ENCODE data around the gene SHISA6. TPM values are rescaled to one million over a fixed set of nuclear protein-coding genes. Genes with fewer than 3 reads are reported as not detected.

SHISA6 gene
- total RNA-seq, 1 experiment from 2014 or later: 2.9 TPM

- no peak for TF ChIP-seq CTCF (conservative IDR thresholded peaks at IDR 0.05)
- Histone ChIP-seq H2AFZ (ENCODE audit: low read length) (no peak overlapping the region), H3K9ac (ENCODE audit: extremely low read depth, insufficient read length, low read length) (no peak overlapping the region), H3K79me1 (ENCODE audit: insufficient read depth, low read depth, low read length, poor library complexity, severe bottlenecking) (no peaks in the 10 kb centered on the region), H3K4ac (ENCODE audit: low read depth, low read length) (no peak overlapping the region), H3K9me3 (ENCODE audit: control insufficient read depth, low read depth, low read length) (no peaks in the 10 kb centered on the region), H4K91ac (ENCODE audit: insufficient read length, low read depth, low read length) (no peak overlapping the region), H2BK120ac (ENCODE audit: low read depth, low read length, poor library complexity, severe bottlenecking) (no peak overlapping the region), H3K4me1 (ENCODE audit: insufficient read depth, low read length) (no peaks in the 10 kb centered on the region), H3K14ac (ENCODE audit: insufficient read depth, low read length) (no peak overlapping the region), H3K27me3 (ENCODE audit: insufficient read depth, low read length) (no peaks in the 10 kb centered on the region), H4K20me1 (ENCODE audit: control insufficient read depth, insufficient read depth, insufficient read length) (no peaks in the 10 kb centered on the region), H3T11ph (ENCODE audit: low read length) (no peak overlapping the region), H3K23ac (ENCODE audit: insufficient read length, low read depth, low read length) (no peak overlapping the region), H3K23me2 (ENCODE audit: insufficient read length, low read depth, low read length, poor library complexity, severe bottlenecking) (no peaks in the 10 kb centered on the region), H2AK5ac (ENCODE audit: insufficient read length, low read length) (no peak overlapping the region), H3K27ac (ENCODE audit: insufficient read length, low read depth, low read length) (no peak overlapping the region), H3K4me2 (ENCODE audit: insufficient read depth, insufficient read length, low read length) (no peak overlapping the region), H3K18ac (ENCODE audit: insufficient read length, low read depth, low read length) (no peak overlapping the region), H2BK15ac (ENCODE audit: low read depth, low read length) (no peak overlapping the region), H2BK20ac (ENCODE audit: low read depth, low read length, poor library complexity, severe bottlenecking) (no peak overlapping the region), H2BK12ac (ENCODE audit: insufficient read length, low read depth, low read length) (no peak overlapping the region), H3K79me2 (ENCODE audit: insufficient read depth, low read length) (no peaks in the 10 kb centered on the region), H4K5ac (ENCODE audit: insufficient read length, low read depth, low read length) (no peak overlapping the region), H3K56ac (ENCODE audit: insufficient read length, low read depth, low read length) (no peak overlapping the region), H2BK5ac (ENCODE audit: insufficient read length, low read length) (no peak overlapping the region), H4K8ac (replicated peaks; ENCODE audit: insufficient read length, low read depth, low read length) (no peak overlapping the region)
- H3K4me1 Mint-ChIP-seq: no peaks in the 10 kb centered on the region
- H3K36me3 Mint-ChIP-seq (ENCODE audit: insufficient read depth in 1 of 3, low read depth in 3 of 3): no peaks in the 10 kb centered on the region; a peak in 1 of 7 replicates
- WGBS (ENCODE audit: extremely low coverage, insufficient read length, low lambda C conversion rate): no CpG with 5 or more reads among the region's 4 CpGs
- H3K9me3 Mint-ChIP-seq: peaks cover 0 to 4% of the 10 kb centered on the region in 2 experiments; a peak in 1 of 5 replicates
- no peak overlapping the region; a peak in 1 of 7 replicates for H3K27ac Mint-ChIP-seq
- H3K4me3 Mint-ChIP-seq: no peak overlapping the region
- no peak for DNase-seq
- H3K27me3 Mint-ChIP-seq (ENCODE audit: low read depth): peaks cover 2% of the 10 kb centered on the region
Observed at GRCh38 chr17:11446316-11446715, 205.3 kb downstream of the SHISA6 start.
